IMR-90 (cell line): ENCODE data around the gene ZFR2. TPM values are rescaled to one million over a fixed set of nuclear protein-coding genes. Genes with fewer than 3 reads are reported as not detected.

Experiments
- ATAC-seq: fragments of 200-7000 bp; cut with Tn5 transposase; 2 replicates; pipeline ENCODE4 v1.9.1; 2020; ENCODE audit warnings: low read depth, mild to moderate bottlenecking, moderate library complexity
- BruUV-seq: library from RNA; stranded (reverse); fragments of 400-500 nt; replicated peaks from 2 replicates; lab custom pipeline; 2021; lab: Mats Ljungman, UMichigan
- CTCF ChIA-PET: fragments of 300-600 bp; formaldehyde crosslinking; extraction: SDS; loops from one replicate; lab custom pipeline; 2021; ENCODE audit warnings: antibody characterized with exemption; lab: Yijun Ruan, JAX
- POLR2A ChIA-PET: fragments of 300-600 bp; sonication (Branson Sonifier 250); formaldehyde crosslinking; loops from one replicate; lab custom pipeline; 2022; ENCODE audit warnings: antibody characterized with exemption; ENCODE audit not compliant: unreplicated experiment; lab: Charles Lee
- DNase-seq: peaks from one replicate; pipeline ENCODE4 v3.0.0; 2013
- H2AFZ ChIP-seq: replicated peaks from 2 replicates; pipeline ENCODE3; 2013; ENCODE audit warnings: low read length, mild to moderate bottlenecking; ENCODE audit not compliant: poor library complexity
- H2AK5ac ChIP-seq: 2 replicates; pipeline ENCODE4 v1.6.1; 2013; ENCODE audit warnings: low read depth, low read length, inconsistent platforms
- H2AK9ac ChIP-seq: replicated peaks from 2 replicates; pipeline ENCODE3; 2013; ENCODE audit warnings: mild to moderate bottlenecking, low read depth, low read length, moderate library complexity; ENCODE audit not compliant: poor library complexity
- H2BK120ac ChIP-seq: 2 replicates; pipeline ENCODE4 v1.6.1; 2013; ENCODE audit warnings: low read depth, low read length, inconsistent platforms
- H2BK15ac ChIP-seq: 3 replicates; pipeline ENCODE4 v1.6.1; 2013; ENCODE audit warnings: low read depth, low read length, inconsistent platforms
- H2BK20ac ChIP-seq: 2 replicates; pipeline ENCODE4 v1.6.1; 2013; ENCODE audit warnings: low read depth, mild to moderate bottlenecking, inconsistent platforms, low read length, moderate library complexity
- H2BK5ac ChIP-seq: 2 replicates; pipeline ENCODE4 v1.6.1; 2013; ENCODE audit warnings: mild to moderate bottlenecking, low read depth, low read length, inconsistent platforms; ENCODE audit not compliant: poor library complexity, severe bottlenecking
- H3K14ac ChIP-seq: replicated peaks from 2 replicates; pipeline ENCODE4 v1.6.1; 2013; ENCODE audit warnings: low read depth, low read length, inconsistent platforms
- H3K18ac ChIP-seq: 2 replicates; pipeline ENCODE4 v1.6.1; 2013; ENCODE audit warnings: low read depth, low read length, control low read depth
- H3K23ac ChIP-seq: 2 replicates; pipeline ENCODE4 v1.6.1; 2013; ENCODE audit warnings: low read depth, low read length, inconsistent platforms
- H3K27ac ChIP-seq: 2 replicates; pipeline ENCODE4 v1.5.1; 2013; ENCODE audit warnings: mild to moderate bottlenecking, control low read depth, low read length; ENCODE audit not compliant: insufficient read depth
- H3K27me3 ChIP-seq: 2 replicates; pipeline ENCODE4 v1.6.1; 2013; ENCODE audit warnings: low read length; ENCODE audit not compliant: control insufficient read depth, insufficient read depth
- H3K36me3 ChIP-seq: 2 replicates; pipeline ENCODE4 v1.6.1; 2013; ENCODE audit warnings: low read length, mixed read lengths; ENCODE audit not compliant: control insufficient read depth, insufficient read depth
- H3K4ac ChIP-seq: 2 replicates; pipeline ENCODE4 v1.6.1; 2013; ENCODE audit warnings: low read depth, low read length, inconsistent platforms
- H3K4me1 ChIP-seq: 2 replicates; pipeline ENCODE4 v1.6.1; 2013; ENCODE audit warnings: low read length, mixed read lengths; ENCODE audit not compliant: control insufficient read depth, insufficient read depth
- H3K4me2 ChIP-seq: 2 replicates; pipeline ENCODE4 v1.6.1; 2013; ENCODE audit warnings: low read depth, mild to moderate bottlenecking, control low read depth, low read length, moderate library complexity
- H3K4me3 ChIP-seq: 2 replicates; pipeline ENCODE4 v1.5.1; 2013; ENCODE audit warnings: low read depth, mild to moderate bottlenecking, control low read depth, low read length, moderate library complexity; ENCODE audit not compliant: insufficient read depth
- H3K56ac ChIP-seq: 2 replicates; pipeline ENCODE4 v1.6.1; 2013; ENCODE audit warnings: low read length, inconsistent platforms; ENCODE audit not compliant: insufficient read depth; ENCODE audit errors: extremely low read depth
- H3K79me1 ChIP-seq, 2 experiments: 2 replicates each; pipeline ENCODE4 v1.6.1; 2013; ENCODE audit warnings: low read length in 2 of 2, inconsistent platforms in 1 of 2, low read depth in 1 of 2
- H3K9ac ChIP-seq: 2 replicates; pipeline ENCODE4 v1.6.1; 2013; ENCODE audit warnings: low read depth, low read length, control low read depth
- H3K9me1 ChIP-seq: 2 replicates; pipeline ENCODE4 v1.6.1; 2013; ENCODE audit warnings: low read length, inconsistent platforms; ENCODE audit not compliant: insufficient read depth
- H3K9me3 ChIP-seq: 2 replicates; pipeline ENCODE4 v1.6.1; 2013; ENCODE audit warnings: low read length; ENCODE audit not compliant: control insufficient read depth, insufficient read depth
- H4K20me1 ChIP-seq: 2 replicates; pipeline ENCODE4 v1.6.1; 2013; ENCODE audit warnings: low read length, inconsistent platforms; ENCODE audit not compliant: insufficient read depth
- H4K5ac ChIP-seq: 2 replicates; pipeline ENCODE4 v1.6.1; 2013; ENCODE audit warnings: mild to moderate bottlenecking, low read depth, low read length, control low read depth
- H4K8ac ChIP-seq, 2 experiments: 2 replicates each; pipeline ENCODE4 v1.6.1; 2013; ENCODE audit warnings: low read depth in 2 of 2, low read length in 2 of 2, control low read depth in 1 of 2, inconsistent platforms in 1 of 2
- H4K91ac ChIP-seq: 2 replicates; pipeline ENCODE4 v1.6.1; 2013; ENCODE audit warnings: low read depth, low read length, inconsistent platforms; ENCODE audit not compliant: insufficient read depth
- BHLHE40 ChIP-seq: fragments of 150-350 bp; IDR thresholded peaks from 2 replicates; pipeline ENCODE4 v1.6.1; 2016; ENCODE audit warnings: mild to moderate bottlenecking, low read depth, low read length
- CEBPB ChIP-seq: IDR thresholded peaks from 2 replicates; pipeline ENCODE4 v1.6.1; 2012; ENCODE audit warnings: low read depth, low read length, improper control_type of control experiment
- CHD1 ChIP-seq: IDR thresholded peaks from 2 replicates; pipeline ENCODE4 v1.6.1; 2012; ENCODE audit warnings: low read depth, low read length, improper control_type of control experiment
- CTCF ChIP-seq: conservative IDR thresholded peaks from 2 replicates; pipeline ENCODE4 v1.5.1; 2012; ENCODE audit warnings: mild to moderate bottlenecking, low read depth, low read length, improper control_type of control experiment
- ELK1 ChIP-seq: fragments of 150-350 bp; IDR thresholded peaks from 2 replicates; pipeline ENCODE4 v1.6.1; 2016; ENCODE audit warnings: low read depth, mild to moderate bottlenecking, low read length, moderate library complexity, borderline replicate concordance
- FOS ChIP-seq: fragments of 150-350 bp; IDR thresholded peaks from 2 replicates; pipeline ENCODE4 v1.6.1; 2016; ENCODE audit warnings: low read depth, low read length
- MAFK ChIP-seq: IDR thresholded peaks from 2 replicates; pipeline ENCODE4 v1.6.1; 2012; ENCODE audit warnings: low read depth, low read length, improper control_type of control experiment
- MAZ ChIP-seq: IDR thresholded peaks from 2 replicates; pipeline ENCODE4 v1.6.1; 2012; ENCODE audit warnings: low read depth, mild to moderate bottlenecking, low read length, improper control_type of control experiment, moderate library complexity, borderline replicate concordance
- MXI1 ChIP-seq: IDR thresholded peaks from 2 replicates; pipeline ENCODE4 v1.6.1; 2012; ENCODE audit warnings: low read depth, mild to moderate bottlenecking, low read length, moderate library complexity, borderline replicate concordance
- NFE2L2 ChIP-seq: fragments of 150-350 bp; IDR thresholded peaks from 2 replicates; pipeline ENCODE4 v1.6.1; 2016; ENCODE audit warnings: low read depth, mild to moderate bottlenecking, low read length
- POLR2A ChIP-seq: IDR thresholded peaks from 2 replicates; pipeline ENCODE4 v1.6.1; 2012; ENCODE audit warnings: mild to moderate bottlenecking, low read depth, low read length
- RAD21 ChIP-seq: IDR thresholded peaks from 2 replicates; pipeline ENCODE4 v1.6.1; 2012; ENCODE audit warnings: low read length, improper control_type of control experiment
- RCOR1 ChIP-seq: IDR thresholded peaks from 2 replicates; pipeline ENCODE4 v1.6.1; 2012; ENCODE audit warnings: mild to moderate bottlenecking, low read length, improper control_type of control experiment; ENCODE audit not compliant: insufficient replicate concordance
- RFX5 ChIP-seq: IDR thresholded peaks from 2 replicates; pipeline ENCODE4 v1.8.0; 2012; ENCODE audit warnings: low read depth, mild to moderate bottlenecking, low read length, moderate library complexity
- SMC3 ChIP-seq: fragments of 150-350 bp; IDR thresholded peaks from 2 replicates; pipeline ENCODE4 v1.6.1; 2016; ENCODE audit warnings: low read depth, mild to moderate bottlenecking, antibody characterized with exemption, low read length, moderate library complexity
- USF2 ChIP-seq: fragments of 150-350 bp; IDR thresholded peaks from 2 replicates; pipeline ENCODE4 v1.6.1; 2017; ENCODE audit warnings: mild to moderate bottlenecking, antibody characterized with exemption, low read length, low read depth
- WGBS, 2 experiments: methylation state at CpG; one replicate each; pipeline versions ENCODE4 v1.1.5 to v1.1.7; 2013; ENCODE audit warnings: missing lambda C conversion rate in 2 of 2; ENCODE audit not compliant: insufficient read length in 1 of 2; ENCODE audit errors: extremely low coverage in 2 of 2; 5-methylcytosine and 5-hydroxymethylcytosine counted together
- dilution Hi-C: fragments of 300-500 bp; cut with HindIII; formaldehyde crosslinking; loops from one replicate; pipeline ENCODE4 v1.14.3; 2018; ENCODE audit warnings: low sequenced_read_pairs; ENCODE audit not compliant: unreplicated experiment
- in situ Hi-C: fragments of 300-500 bp; cut with MboI; formaldehyde crosslinking; loops from 3 replicates; pipeline ENCODE4 v1.14.3; 2019; ENCODE audit warnings: low sequenced_read_pairs, inconsistent platforms, mixed read lengths
- intact Hi-C: fragments of 100-400 bp; cut with micrococcal nuclease; formaldehyde crosslinking; loops from 2 replicates; pipeline ENCODE4 v1.10.0; 2022
- polyA plus RNA-seq, 3 experiments: library from polyadenylated mRNA; depleted of rRNA; stranded (reverse); fragments of >200 nt; gene quantifications; 2 replicates each; pipeline ENCODE4 v1.2.3, GENCODE V29; 2012; ENCODE audit warnings: low replicate concordance in 1 of 3
- total RNA-seq: library from RNA; depleted of rRNA; stranded (reverse); fragments of >200 nt; gene quantifications from 2 replicates; pipeline ENCODE4 v1.2.3, GENCODE V29; 2012

The ZFR2 gene
- total and polyA plus RNA-seq, 2 of the 4 experiments (the other 2 are of a cell fraction): 0.19 TPM; not detected in 1

GRCh38 chr19:3804429-3804828 is 64.4 kb downstream of the ZFR2 start:
- Histone ChIP-seq H2AK9ac (no peak overlapping the region), H3K36me3 (no peaks in the 10 kb centered on the region), H2AK5ac (no peak overlapping the region), H3K9ac (no peak overlapping the region), H3K9me3 (0 out of 2 replicates have a peak, but pooled peaks cover 1% of the 10 kb centered on the region), H3K56ac (no peak overlapping the region), H3K4ac (no peak overlapping the region), H3K27me3 (peaks cover 31% of the 10 kb centered on the region), H4K20me1 (no peaks in the 10 kb centered on the region), H2BK5ac (no peak overlapping the region), H4K91ac (no peak overlapping the region), H4K5ac (no peak overlapping the region), H3K27ac (no peak overlapping the region), H3K23ac (no peak overlapping the region), H3K14ac (no peak overlapping the region), H3K9me1 (peaks cover 5% of the 10 kb centered on the region), H2BK120ac (no peak overlapping the region), H2BK15ac (no peak overlapping the region), H3K4me2 (no peak overlapping the region), H2BK20ac (no peak overlapping the region), H3K4me3 (no peak overlapping the region), H3K18ac (no peak overlapping the region), H4K8ac (no peak overlapping the region), H3K79me1 (no peaks in the 10 kb centered on the region), H3K4me1 (no peaks in the 10 kb centered on the region), H2AFZ (no peak overlapping the region)
- in situ Hi-C loops (no loop called here), dilution Hi-C loops (no loop called here), intact Hi-C loops (no loop called here)
- ChIA-PET CTCF (no interaction called here), POLR2A (no interaction called here)
- 20% methylated on average over 1 of the region's 13 CpGs; no CpG with 5 or more reads in 1 of the 2 experiments for WGBS, 2 experiments
- no TSS peak for BruUV-seq
- TF ChIP-seq RCOR1 (no peak), RAD21 (no peak), MAFK (no peak), POLR2A (no peak), ELK1 (no peak), BHLHE40 (no peak), FOS (no peak), RFX5 (no peak), MAZ (no peak), CTCF (no peak), NFE2L2 (no peak), CEBPB (no peak), USF2 (no peak), CHD1 (no peak), MXI1 (no peak), SMC3 (no peak)
- no peak for DNase-seq
- ATAC-seq: no peak
